ENCODE data around the gene HERC2. TPM values are rescaled to one million over a fixed set of nuclear protein-coding genes. Genes with fewer than 3 reads are reported as not detected.

The HERC2 gene
- total RNA-seq, 1 donor from 2014 or later, result 53.4 TPM

GRCh38 chr15:28267727-28268126, 54.3 kb downstream of the HERC2 start:
- H3K36me3 ChIP-seq (ENCODE audit: control insufficient read depth, insufficient read depth, low read length), result peaks cover 6% of the 10 kb centered on the region
- TF ChIP-seq CTCF (IDR thresholded peaks at IDR 0.05; ENCODE audit: insufficient read depth, low read length, poor library complexity, severe bottlenecking), result no peak
- H3K27me3 ChIP-seq (ENCODE audit: control insufficient read depth, insufficient read depth, low read length), result no peaks in the 10 kb centered on the region
- no peak for DNase-seq (ENCODE audit: low read depth)
- no peak overlapping the region for H3K4me3 ChIP-seq (ENCODE audit: low read depth, low read length)

- no peak for TF ChIP-seq CTCF (IDR thresholded peaks at IDR 0.05; ENCODE audit: insufficient read depth, low read length, poor library complexity, severe bottlenecking)
- DNase-seq (ENCODE audit: low read depth), result no peak
- Histone ChIP-seq H3K36me3 (ENCODE audit: control insufficient read depth, insufficient read depth, low read length) (peaks cover 6% of the 10 kb centered on the region), H3K4me3 (ENCODE audit: low read depth, low read length) (no peak overlapping the region), H3K27me3 (ENCODE audit: control insufficient read depth, insufficient read depth, low read length) (no peaks in the 10 kb centered on the region)
These were observed 56.5 kb downstream of the HERC2 start for GRCh38 chr15:28265334-28266019.

- TF ChIP-seq CTCF (IDR thresholded peaks at IDR 0.05; ENCODE audit: insufficient read depth, low read length, poor library complexity, severe bottlenecking), result no peak
- Histone ChIP-seq H3K27me3 (ENCODE audit: control insufficient read depth, insufficient read depth, low read length) (no peaks in the 10 kb centered on the region), H3K4me3 (ENCODE audit: low read depth, low read length) (no peak overlapping the region), H3K36me3 (ENCODE audit: control insufficient read depth, insufficient read depth, low read length) (peaks cover 4% of the 10 kb centered on the region)
- DNase-seq (ENCODE audit: low read depth), result no peak
These were observed 57.8 kb downstream of the HERC2 start for GRCh38 chr15:28264166-28264565.

- Histone ChIP-seq H3K27me3 (ENCODE audit: control insufficient read depth, insufficient read depth, low read length) (no peaks in the 10 kb centered on the region), H3K4me3 (ENCODE audit: low read depth, low read length) (no peak overlapping the region), H3K36me3 (ENCODE audit: control insufficient read depth, insufficient read depth, low read length) (peaks cover 1% of the 10 kb centered on the region)
- no peak for TF ChIP-seq CTCF (IDR thresholded peaks at IDR 0.05; ENCODE audit: insufficient read depth, low read length, poor library complexity, severe bottlenecking)
- no peak for DNase-seq (ENCODE audit: low read depth)
These were observed 59.5 kb downstream of the HERC2 start for GRCh38 chr15:28262438-28262837.

- Histone ChIP-seq H3K27me3 (ENCODE audit: control insufficient read depth, insufficient read depth, low read length) (no peaks in the 10 kb centered on the region), H3K4me3 (ENCODE audit: low read depth, low read length) (no peak overlapping the region), H3K36me3 (ENCODE audit: control insufficient read depth, insufficient read depth, low read length) (peaks cover 1% of the 10 kb centered on the region)
- TF ChIP-seq CTCF (IDR thresholded peaks at IDR 0.05; ENCODE audit: insufficient read depth, low read length, poor library complexity, severe bottlenecking), result no peak
- no peak for DNase-seq (ENCODE audit: low read depth)
These were observed 61.3 kb downstream of the HERC2 start for GRCh38 chr15:28260722-28261121.

- Histone ChIP-seq H3K36me3 (ENCODE audit: control insufficient read depth, insufficient read depth, low read length) (no peaks in the 10 kb centered on the region), H3K27me3 (ENCODE audit: control insufficient read depth, insufficient read depth, low read length) (no peaks in the 10 kb centered on the region), H3K4me3 (ENCODE audit: low read depth, low read length) (no peak overlapping the region)
- no peak for TF ChIP-seq CTCF (IDR thresholded peaks at IDR 0.05; ENCODE audit: insufficient read depth, low read length, poor library complexity, severe bottlenecking)
- DNase-seq (ENCODE audit: low read depth), result no peak
These were observed 61.7 kb downstream of the HERC2 start for GRCh38 chr15:28260317-28260716.

Data from kidney epithelial cell (primary cell).